ENCODE results near the gene AGBL3. TPM values are rescaled to one million over a fixed set of nuclear protein-coding genes. Genes with fewer than 3 reads are reported as not detected.
A peak's percentile ranks its signal among the peaks of the same experiment; 100 is the strongest.

AGBL3 gene
- total and polyA plus RNA-seq, 9 of the 15 experiments (the other 6 are each of a cell fraction or from before 2014, with no cell fraction given) = 0.54 to 2.9 (median 1.7) TPM

DNA sequence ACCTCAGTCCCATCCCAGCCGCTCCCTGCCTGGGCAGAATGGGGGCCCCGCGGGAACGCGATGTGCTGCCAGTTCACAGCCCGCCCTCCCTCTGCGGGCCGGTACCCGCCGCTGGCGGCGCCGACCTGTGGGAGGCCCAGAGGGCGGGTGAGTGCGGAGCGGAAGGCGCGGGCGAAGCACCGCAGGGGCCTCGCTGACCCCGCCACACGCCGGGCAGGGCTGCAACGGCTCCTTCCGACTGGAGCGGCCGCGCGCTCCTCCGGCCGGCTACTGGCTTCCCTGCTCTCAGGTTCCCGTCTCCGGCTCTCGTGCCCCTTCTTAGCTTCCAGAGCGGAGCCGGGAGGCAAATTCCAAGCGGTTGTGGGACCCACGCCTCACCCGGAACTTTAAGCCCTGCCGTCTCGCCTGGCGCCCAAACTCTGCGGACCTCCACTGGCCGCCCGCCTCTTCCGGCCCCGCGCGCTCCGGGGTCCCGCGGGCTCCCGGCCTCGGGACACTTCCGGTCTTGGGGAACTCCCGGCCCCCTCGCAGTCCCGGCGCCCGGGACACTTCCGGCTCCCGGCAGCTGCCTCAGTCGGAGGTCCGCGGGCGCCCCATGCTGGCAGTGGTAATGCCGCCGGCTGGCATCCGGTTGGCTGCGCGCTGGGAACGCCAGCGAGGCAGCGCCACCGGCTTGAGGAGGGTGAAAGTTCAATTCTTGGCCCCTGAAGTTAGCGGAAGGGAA lies 184.1 kb downstream of the AGBL3 start, which contains the start of gene CYREN (continued):
- TF ChIP-seq RAD21 (CRISPR knock-in tag; conservative IDR thresholded peaks at IDR 0.05 in 1 of 2, IDR thresholded peaks at IDR 0.05 in 1 of 2) = peak; percentile 98 to 99
- TF ChIP-seq PRMT5 (CRISPR knock-in tag; IDR thresholded peaks at IDR 0.05) = 0 out of 2 replicates have a peak, but pooled peaks have one; percentile 15
- TF ChIP-seq XRCC5 (IDR thresholded peaks at IDR 0.05; ENCODE audit: low read depth, low read length) = peak; percentile 98
- TF ChIP-seq, protein P1, sequence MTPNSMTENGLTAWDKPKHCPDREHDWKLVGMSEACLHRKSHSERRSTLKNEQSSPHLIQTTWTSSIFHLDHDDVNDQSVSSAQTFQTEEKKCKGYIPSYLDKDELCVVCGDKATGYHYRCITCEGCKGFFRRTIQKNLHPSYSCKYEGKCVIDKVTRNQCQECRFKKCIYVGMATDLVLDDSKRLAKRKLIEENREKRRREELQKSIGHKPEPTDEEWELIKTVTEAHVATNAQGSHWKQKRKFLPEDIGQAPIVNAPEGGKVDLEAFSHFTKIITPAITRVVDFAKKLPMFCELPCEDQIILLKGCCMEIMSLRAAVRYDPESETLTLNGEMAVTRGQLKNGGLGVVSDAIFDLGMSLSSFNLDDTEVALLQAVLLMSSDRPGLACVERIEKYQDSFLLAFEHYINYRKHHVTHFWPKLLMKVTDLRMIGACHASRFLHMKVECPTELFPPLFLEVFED (CRISPR knock-in tag; conservative IDR thresholded peaks at IDR 0.05) = peak; percentile 48; the same call in 1 of the 2 replicates
- TF ChIP-seq DACH1 (IDR thresholded peaks at IDR 0.05; ENCODE audit: partially characterized antibody) = peak; percentile 66
- TF ChIP-seq RERE (CRISPR knock-in tag; IDR thresholded peaks at IDR 0.05; ENCODE audit: borderline replicate concordance) = 0 out of 2 replicates have a peak, but pooled peaks have one; percentile 76
- TF ChIP-seq MYNN (IDR thresholded peaks at IDR 0.05) = peak; percentile 91
- no peak for TF ChIP-seq MYNN (CRISPR knock-in tag; IDR thresholded peaks at IDR 0.05)
- no peak for TF ChIP-seq ATF2 (CRISPR knock-in tag; IDR thresholded peaks at IDR 0.05)
- TF ChIP-seq SIN3A (IDR thresholded peaks at IDR 0.05; ENCODE audit: borderline replicate concordance in 2 of 2, control insufficient read depth in 1 of 2, low read depth in 2 of 2, low read length in 2 of 2) = peak; percentile 16 to 71; a peak in 3 of 4 replicates
- no peak for TF ChIP-seq MXD1 (CRISPR knock-in tag; IDR thresholded peaks at IDR 0.05; ENCODE audit: borderline replicate concordance, poor library complexity, severe bottlenecking)
- no peak; the same call in 1 of the 2 replicates for TF ChIP-seq SNIP1 (IDR thresholded peaks at IDR 0.05; ENCODE audit: low read depth)
- peak; percentile 91; the same call in 1 of the 2 replicates for TF ChIP-seq LARP7 (IDR thresholded peaks at IDR 0.05)
- peak; percentile 64 for TF ChIP-seq HNRNPK (IDR thresholded peaks at IDR 0.05; ENCODE audit: low read depth, low read length, poor library complexity, severe bottlenecking)
- peak; percentile 43 to 75 for TF ChIP-seq E2F6 (IDR thresholded peaks at IDR 0.05; ENCODE audit: borderline replicate concordance in 1 of 2, extremely low read depth in 1 of 2, insufficient read depth in 1 of 2, insufficient read length in 1 of 2, low read depth in 1 of 2, low read length in 1 of 2, poor library complexity in 1 of 2, severe bottlenecking in 1 of 2)
- TF ChIP-seq PHB2 (IDR thresholded peaks at IDR 0.05; ENCODE audit: low read depth) = no peak
